NCI-H226 (cell line): ENCODE measurements around the gene C18orf54.

ENCODE experiments used
- DNase-seq: peaks from one replicate; pipeline ENCODE4 v3.0.0-alpha.2; 2015

C18orf54 gene

DNA sequence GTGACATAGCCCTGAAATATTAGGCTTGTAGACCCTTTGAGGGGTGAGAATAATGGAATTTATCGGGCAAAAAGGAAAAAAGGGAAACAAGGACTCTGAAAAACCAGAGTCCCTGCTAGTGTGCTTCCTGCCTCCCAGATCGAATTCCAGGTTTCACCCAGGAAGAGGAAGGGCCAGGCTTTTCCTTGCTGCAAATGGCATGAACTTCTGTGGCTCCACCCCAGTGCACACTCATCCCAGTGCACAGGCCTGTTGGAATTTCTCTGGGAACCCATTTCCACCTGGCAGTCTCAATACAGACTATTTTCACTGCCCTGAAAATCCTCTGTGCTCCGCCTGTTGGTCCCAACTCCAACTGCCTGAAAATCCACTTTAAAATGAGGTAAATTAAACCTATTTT is 29.9 kb downstream of the C18orf54 start:
- no peak for DNase-seq

DNA sequence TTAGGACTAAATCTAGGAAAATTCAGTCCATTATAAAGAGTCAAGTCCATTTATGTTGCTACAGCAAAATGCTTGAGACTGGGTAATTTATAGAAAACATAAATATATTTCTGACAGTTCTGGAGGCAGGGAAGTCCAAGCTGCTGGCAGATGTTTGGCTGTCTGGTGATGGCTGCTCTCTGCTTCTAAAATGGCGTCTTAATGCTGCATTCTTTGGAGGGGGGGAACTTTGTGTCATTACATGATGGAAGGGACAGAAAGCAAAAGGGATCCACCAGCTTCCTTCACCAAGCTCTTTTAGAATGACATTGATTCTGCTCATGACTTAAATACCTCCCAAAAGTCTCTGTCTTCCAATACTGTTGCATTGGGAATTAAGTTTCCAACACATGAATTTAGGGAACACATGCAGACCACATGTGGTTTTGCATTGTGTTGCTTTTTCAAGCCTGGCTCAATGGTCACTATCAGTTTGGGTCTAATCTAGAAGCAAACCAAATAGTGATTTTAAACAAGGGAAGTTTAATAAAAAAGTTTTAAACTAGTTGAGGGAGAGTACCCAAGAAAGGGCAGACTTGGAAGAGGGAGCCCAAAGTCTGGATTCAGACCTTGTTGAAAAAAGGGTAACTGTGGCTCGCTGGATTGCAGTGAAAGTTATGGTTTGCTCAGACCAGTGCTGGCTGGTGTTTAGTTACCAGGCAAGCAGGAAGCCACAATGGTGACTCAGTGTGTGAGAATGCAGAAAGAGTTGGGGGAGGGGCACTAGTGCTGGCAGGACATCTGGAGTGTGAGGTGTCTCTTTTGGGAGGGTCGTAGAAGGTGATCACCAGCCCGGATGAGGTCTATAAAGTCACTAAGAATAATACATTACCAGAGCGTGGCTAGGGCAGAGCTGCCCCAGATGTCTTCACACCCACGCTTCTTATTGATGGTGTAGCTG is 30.8 kb downstream of the C18orf54 start:
- DNase-seq: peak; percentile 69

DNA sequence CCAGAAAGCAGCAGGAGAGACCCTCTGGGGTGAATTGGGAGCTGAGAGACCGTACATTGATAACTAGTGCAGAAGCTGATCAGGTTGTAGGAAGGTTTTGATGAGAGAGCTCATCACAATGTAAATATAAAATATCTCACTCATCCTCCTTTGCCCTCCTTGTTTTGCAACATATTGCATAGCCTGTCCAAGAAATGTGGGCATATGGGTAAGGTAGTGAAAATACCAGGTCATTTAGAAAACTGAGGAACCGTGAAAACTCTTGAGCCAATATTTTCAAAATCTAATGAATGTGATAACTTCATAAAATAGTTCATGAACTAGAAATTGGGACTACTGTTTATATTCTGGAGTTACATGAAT is 31.4 kb downstream of the C18orf54 start:
- no peak for DNase-seq

DNA sequence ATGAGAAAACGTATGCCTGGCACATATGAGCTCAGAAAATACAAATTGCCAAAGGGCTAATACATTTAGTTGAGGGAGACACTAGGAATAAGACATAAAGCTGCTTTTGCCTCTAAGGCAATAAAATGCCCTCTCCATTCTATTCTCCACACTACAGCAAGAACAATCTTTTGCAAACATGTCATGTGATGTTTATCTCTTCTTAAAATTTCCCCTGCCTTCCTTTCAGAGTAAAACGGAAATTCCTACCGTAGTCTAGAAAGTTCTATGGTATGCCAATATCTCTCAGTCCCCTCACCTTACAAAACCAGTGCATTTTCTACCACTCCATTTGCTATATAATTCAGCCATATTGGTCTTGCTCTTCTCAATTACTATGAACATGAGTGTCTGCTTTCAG is 33.1 kb downstream of the C18orf54 start:
- no peak for DNase-seq

DNA sequence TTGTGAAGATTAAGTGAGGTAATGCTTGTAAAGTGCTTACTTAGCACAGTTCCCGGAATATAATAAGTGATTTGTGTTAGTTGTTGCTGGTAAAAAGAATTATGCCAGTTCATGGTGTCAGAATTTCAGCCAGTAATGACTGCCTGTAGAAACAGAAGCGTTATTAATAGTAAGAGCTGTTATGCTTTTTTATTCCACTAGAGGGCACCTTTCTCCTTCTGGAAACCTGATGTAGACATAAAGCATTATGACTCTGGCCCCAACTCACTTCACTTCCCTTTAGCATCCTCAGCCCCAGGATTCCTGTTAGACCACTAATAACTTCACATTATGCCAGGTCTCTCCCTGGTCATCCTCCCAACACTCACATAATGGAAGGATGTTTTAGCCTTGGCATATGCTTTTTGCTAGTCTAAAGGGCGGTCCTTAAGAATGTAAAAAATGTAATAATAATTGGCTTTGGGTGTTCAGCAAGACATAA is 34.9 kb downstream of the C18orf54 start:
- no peak for DNase-seq

DNA sequence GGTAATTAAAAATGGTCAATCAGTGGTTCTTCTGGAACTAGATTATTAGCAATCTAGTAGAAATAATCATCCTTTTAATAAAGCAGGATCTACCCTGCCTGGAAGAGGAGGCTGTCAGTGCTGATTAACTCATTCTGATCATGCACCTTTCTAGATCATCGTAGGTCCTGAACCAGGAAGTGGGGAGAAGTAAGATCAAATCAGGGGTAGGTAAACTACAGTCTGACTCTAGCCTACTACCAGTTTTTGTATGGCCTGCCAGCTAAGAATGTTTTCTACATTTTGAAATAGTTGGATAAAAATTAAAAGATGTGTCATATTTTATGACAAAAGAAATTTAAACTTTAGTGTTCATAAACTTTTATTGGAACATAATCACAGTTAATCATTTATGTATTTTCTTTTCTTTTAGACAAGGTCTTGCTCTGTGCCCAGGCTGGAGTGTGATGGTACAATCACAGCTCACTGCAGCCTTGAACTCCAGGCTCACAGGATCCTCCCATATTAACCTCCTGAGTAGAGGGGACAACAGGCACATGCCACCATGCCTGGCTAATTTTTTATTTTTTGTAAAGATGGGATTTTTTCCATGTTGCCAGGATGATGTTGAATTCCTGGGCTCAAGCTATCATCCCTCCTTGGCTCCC is 36.1 kb downstream of the C18orf54 start:
- no peak for DNase-seq

DNA sequence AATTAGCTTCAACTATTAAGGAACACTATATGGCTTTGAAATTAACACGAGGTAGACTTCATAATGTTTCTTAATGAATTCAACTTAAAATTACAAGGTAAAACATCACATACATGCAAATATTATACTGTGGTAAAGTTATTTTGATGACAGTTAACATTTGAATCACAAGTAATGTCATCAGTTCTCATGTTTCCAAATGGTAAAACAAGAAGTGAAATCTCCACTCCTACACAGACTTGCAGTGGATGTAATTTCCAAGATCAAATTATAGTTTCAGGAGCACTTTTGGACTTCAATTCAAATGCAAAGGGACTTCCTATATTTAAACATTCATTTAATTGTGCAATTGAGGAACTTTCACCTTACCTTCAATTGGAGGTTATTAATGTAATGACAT is 39.1 kb downstream of the C18orf54 start:
- no peak for DNase-seq

DNA sequence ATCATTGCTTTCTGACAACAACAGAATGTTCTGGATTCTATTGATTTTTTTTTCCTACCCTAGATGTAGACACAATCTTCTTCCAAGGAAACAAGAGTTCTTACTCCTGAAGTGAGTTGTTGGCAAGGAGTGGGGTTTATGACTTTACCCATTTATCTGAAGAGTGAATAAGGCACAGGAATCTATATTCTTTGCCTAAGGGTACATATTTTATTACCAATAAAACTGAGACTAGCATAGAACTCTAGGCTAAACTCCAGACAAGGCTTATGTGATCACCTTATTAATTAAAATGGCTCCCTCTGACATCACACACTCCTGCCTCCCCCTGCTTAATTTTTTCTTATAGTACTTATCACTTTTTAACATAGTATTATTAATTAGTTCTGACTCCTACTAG is 47.6 kb downstream of the C18orf54 start:
- DNase-seq: no peak

DNA sequence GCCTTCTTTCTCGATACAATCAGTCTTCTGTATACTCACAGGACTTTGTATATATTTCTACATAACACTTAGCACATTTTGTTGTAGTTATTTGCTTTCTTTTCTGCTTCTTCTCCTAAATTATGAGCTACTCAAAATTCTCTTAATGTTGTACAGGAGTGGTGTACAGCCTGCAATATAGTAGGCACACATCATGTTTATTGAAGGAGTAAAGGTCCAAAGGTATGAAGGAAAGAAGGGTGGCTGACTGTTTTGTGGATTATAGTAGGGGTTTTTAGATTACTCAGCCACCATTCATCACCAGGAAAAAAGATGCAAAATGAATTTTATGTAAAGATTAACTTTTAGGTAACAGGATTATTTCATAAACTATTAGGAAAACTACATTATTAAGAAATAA is 54.1 kb downstream of the C18orf54 start:
- DNase-seq: no peak

DNA sequence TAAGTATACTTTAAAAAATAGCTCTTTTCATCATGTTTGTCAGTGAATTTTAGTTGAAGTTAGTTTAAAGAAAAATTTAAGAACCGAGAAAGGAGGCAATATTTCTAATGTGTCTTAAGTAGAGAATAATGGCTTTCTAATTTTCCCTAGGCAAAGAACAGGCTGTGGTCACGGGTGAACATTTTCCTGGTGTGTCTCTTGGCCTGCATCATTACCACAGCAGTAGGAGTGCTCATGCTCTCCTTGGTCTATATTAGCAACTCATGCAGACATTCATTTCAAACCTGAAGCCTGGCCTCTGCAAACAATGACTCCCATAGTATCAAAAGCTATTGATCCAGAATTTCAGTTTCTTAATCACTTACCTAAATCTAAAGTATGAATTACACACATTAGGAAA is 57.4 kb downstream of the C18orf54 start:
- DNase-seq: no peak

DNA sequence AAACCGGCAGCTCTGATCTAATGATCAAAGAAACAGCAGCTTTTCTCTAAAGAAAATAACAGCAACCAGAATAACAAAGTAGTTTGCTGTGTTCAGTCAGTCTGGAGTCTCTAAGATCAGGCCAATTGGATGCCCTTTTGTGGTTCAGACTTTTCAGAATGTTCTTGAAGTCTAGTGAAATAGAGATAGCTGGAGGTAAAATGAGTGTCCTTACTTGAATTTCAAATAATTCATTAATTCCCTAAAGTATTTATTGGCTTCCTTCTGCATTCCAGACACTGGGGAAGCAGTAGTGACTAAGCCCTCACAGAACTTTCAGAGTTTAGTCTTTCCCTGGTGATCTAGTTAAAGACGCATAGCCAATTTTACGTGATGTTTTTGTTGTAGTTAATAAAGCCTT is 58.7 kb downstream of the C18orf54 start:
- DNase-seq: no peak

DNA sequence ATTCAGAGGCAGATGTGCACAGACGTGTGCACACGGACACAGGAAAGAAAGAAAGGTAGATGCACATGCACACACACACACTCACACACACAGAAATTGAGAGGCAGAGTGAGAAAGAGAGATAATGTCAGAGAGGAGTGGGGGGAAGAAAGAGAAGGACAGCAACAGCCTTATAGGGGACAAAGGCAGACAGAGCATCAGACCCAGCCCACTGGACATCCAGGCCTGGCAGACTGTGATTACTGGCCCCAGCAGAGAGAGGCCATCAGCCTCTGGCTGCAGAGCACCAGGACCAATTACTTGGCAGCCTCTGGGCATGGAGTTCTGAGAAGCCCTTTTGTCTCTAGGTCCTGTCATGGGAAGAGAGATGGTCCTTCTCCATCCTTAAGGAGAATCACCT is 66.1 kb downstream of the C18orf54 start:
- DNase-seq: no peak

DNA sequence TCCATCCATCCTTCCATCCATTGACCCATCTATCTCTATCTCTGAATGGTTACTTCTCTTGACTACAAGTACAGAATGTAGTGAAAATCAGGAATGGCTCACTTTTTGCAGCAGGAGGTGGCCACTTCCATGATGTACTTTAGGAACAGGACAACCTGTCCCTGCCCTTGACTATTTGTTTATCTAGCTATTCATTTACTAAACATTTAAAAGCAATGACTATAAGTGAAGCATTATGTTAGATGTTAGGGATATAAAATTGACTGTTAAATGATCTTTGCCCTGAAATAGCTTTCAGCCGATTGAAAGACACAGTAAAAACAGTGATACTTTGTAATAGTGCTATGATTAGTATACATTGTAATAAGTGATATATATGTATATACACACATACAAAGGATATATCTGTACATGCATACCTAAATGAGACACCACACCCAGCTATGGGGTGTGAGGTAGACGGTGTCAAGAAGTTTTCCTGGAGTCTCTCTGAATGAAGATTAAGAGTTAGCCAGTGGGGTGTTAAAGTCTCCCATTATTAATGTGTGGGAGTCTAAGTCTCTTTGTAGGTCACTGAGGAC is 68.5 kb downstream of the C18orf54 start:
- no peak for DNase-seq
